ENCODE results near the gene PSMB3. TPM values are rescaled to one million over a fixed set of nuclear protein-coding genes. Genes with fewer than 3 reads are reported as not detected.
A peak's percentile ranks its signal among the peaks of the same experiment; 100 is the strongest.

PSMB3 gene
- total and polyA plus RNA-seq, 9 of the 15 experiments (the other 6 are each of a cell fraction or from before 2014, with no cell fraction given) = 460 to 2,775 (median 574) TPM

- TF ChIP-seq GMEB1 (CRISPR knock-in tag; IDR thresholded peaks at IDR 0.05) (no peak), SRSF9 (IDR thresholded peaks at IDR 0.05; ENCODE audit: borderline replicate concordance, low read depth, low read length) (no peak), BACH1 (tag; IDR thresholded peaks at IDR 0.05) (no peak), ZNF445 (CRISPR knock-in tag; IDR thresholded peaks at IDR 0.05; ENCODE audit: low read depth) (no peak), CREM (IDR thresholded peaks at IDR 0.05; ENCODE audit: low read depth) (0 out of 2 replicates have a peak, but pooled peaks have one; percentile 24), RFX5 (IDR thresholded peaks at IDR 0.05; ENCODE audit: low read depth, low read length) (no peak), ERF (CRISPR knock-in tag; IDR thresholded peaks at IDR 0.05) (no peak), CEBPZ (IDR thresholded peaks at IDR 0.05; ENCODE audit: borderline replicate concordance, low read depth, low read length) (no peak), CBFA2T3 (IDR thresholded peaks at IDR 0.05) (no peak), ZNF561 (CRISPR knock-in tag; conservative IDR thresholded peaks at IDR 0.05) (no peak), FUS (optimal IDR thresholded peaks at IDR 0.05; ENCODE audit: low read depth, low read length) (no peak), DLX4 (CRISPR knock-in tag; IDR thresholded peaks at IDR 0.05) (no peak), FOXK2 (conservative IDR thresholded peaks at IDR 0.05 in 1 of 2, IDR thresholded peaks at IDR 0.05 in 1 of 2; ENCODE audit: low read depth in 2 of 2) (no peak), FOSL1 (tag; conservative IDR thresholded peaks at IDR 0.05) (no peak), ZNF197 (CRISPR knock-in tag; IDR thresholded peaks at IDR 0.05; ENCODE audit: low read depth) (no peak), GTF2A2 (tag; IDR thresholded peaks at IDR 0.05) (no peak), E2F8 (IDR thresholded peaks at IDR 0.05; ENCODE audit: low read depth, partially characterized antibody) (no peak), CGGBP1 (CRISPR knock-in tag; IDR thresholded peaks at IDR 0.05) (no peak; the same call in 1 of the 2 replicates), ZBTB7A (IDR thresholded peaks at IDR 0.05; ENCODE audit: borderline replicate concordance, control insufficient read depth, low read depth, low read length) (0 out of 2 replicates have a peak, but pooled peaks have one; percentile 23)
These were observed 47.7 kb upstream of the PSMB3 start, which contains the start of gene MLLT6 (continued) for GRCh38 chr17:38704606-38705522.

Data from K562 (cell line).